ENCODE data around the gene RIOK3. TPM values are rescaled to one million over a fixed set of nuclear protein-coding genes. Genes with fewer than 3 reads are reported as not detected.

Gene RIOK3
- polyA plus RNA-seq, 1 experiment: 30.9 TPM

GRCh38 chr18:23412351-23412964, 40.6 kb upstream of the RIOK3 start:
- Histone ChIP-seq H3K4me3 (ENCODE audit: low read depth, low read length) (no peak overlapping the region), H3K27me3 (ENCODE audit: control insufficient read depth, insufficient read depth, low read length) (no peaks in the 10 kb centered on the region), H3K36me3 (ENCODE audit: control insufficient read depth, insufficient read depth, low read length) (no peaks in the 10 kb centered on the region)
- DNase-seq (ENCODE audit: low read depth): no peak
- no peak for TF ChIP-seq CTCF (IDR thresholded peaks at IDR 0.05; ENCODE audit: insufficient read depth, low read depth, low read length)
- ChIA-PET POLR2A (no interaction called here), CTCF (interaction anchor here (0.9 to 2.9 kb wide), 20 partner anchors 8 to 599 kb away, joined by 3 to 29 read pairs (median 5); partner anchors contain the start of gene CABLES1)

GRCh38 chr18:23415515-23415914, 37.6 kb upstream of the RIOK3 start:
- no peak for TF ChIP-seq CTCF (IDR thresholded peaks at IDR 0.05; ENCODE audit: insufficient read depth, low read depth, low read length)
- Histone ChIP-seq H3K36me3 (ENCODE audit: control insufficient read depth, insufficient read depth, low read length) (no peaks in the 10 kb centered on the region), H3K4me3 (ENCODE audit: low read depth, low read length) (no peak overlapping the region), H3K27me3 (ENCODE audit: control insufficient read depth, insufficient read depth, low read length) (no peaks in the 10 kb centered on the region)
- no peak for DNase-seq (ENCODE audit: low read depth)
- ChIA-PET POLR2A (no interaction called here), CTCF (interaction anchor here (1.9 kb wide), 1 partner anchor 284 kb away, joined by 6 read pairs; no protein-coding TSS in a partner anchor)

DNA sequence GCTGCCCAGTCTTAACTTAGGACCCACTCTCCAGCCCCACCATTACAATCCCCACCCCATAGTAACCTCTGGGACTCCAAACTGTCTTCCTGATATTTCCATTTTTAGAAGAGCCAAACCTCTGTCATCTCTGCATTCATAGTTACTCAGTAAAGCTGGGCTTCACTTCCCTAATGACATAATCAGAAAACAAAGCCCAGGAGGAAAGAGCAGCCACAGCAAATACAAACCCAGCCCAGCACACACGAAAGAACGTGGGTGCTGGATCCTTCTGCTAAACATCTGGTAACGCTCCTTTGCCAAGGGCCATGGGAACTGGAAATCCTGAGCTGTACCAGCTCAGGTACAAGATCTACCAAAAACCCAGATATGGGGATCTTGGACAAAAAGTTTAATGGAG, 36.8 kb upstream of the RIOK3 start:
- TF ChIP-seq CTCF (IDR thresholded peaks at IDR 0.05; ENCODE audit: insufficient read depth, low read depth, low read length): no peak
- Histone ChIP-seq H3K27me3 (ENCODE audit: control insufficient read depth, insufficient read depth, low read length) (no peaks in the 10 kb centered on the region), H3K4me3 (ENCODE audit: low read depth, low read length) (no peak overlapping the region), H3K36me3 (ENCODE audit: control insufficient read depth, insufficient read depth, low read length) (no peaks in the 10 kb centered on the region)
- DNase-seq (ENCODE audit: low read depth): no peak
- CTCF ChIA-PET: interaction anchor here (0.7 to 1.9 kb wide), 4 partner anchors 9 to 384 kb away, joined by 3 to 6 read pairs (median 3); no protein-coding TSS in a partner anchor
- POLR2A ChIA-PET: no interaction called here

GRCh38 chr18:23421277-23421676, 31.8 kb upstream of the RIOK3 start:
- ChIA-PET CTCF (no interaction called here), POLR2A (interaction anchor here (0.7 kb wide), 1 partner anchor 16 kb away, joined by 6 read pairs; a partner anchor contains a TSS)
- no peaks in the 10 kb centered on the region for H3K36me3 ChIP-seq (ENCODE audit: control insufficient read depth, insufficient read depth, low read length)
- no peak for DNase-seq (ENCODE audit: low read depth)
- no peak overlapping the region for H3K4me3 ChIP-seq (ENCODE audit: low read depth, low read length)
- TF ChIP-seq CTCF (IDR thresholded peaks at IDR 0.05; ENCODE audit: insufficient read depth, low read depth, low read length): no peak
- H3K27me3 ChIP-seq (ENCODE audit: control insufficient read depth, insufficient read depth, low read length): no peaks in the 10 kb centered on the region

DNA sequence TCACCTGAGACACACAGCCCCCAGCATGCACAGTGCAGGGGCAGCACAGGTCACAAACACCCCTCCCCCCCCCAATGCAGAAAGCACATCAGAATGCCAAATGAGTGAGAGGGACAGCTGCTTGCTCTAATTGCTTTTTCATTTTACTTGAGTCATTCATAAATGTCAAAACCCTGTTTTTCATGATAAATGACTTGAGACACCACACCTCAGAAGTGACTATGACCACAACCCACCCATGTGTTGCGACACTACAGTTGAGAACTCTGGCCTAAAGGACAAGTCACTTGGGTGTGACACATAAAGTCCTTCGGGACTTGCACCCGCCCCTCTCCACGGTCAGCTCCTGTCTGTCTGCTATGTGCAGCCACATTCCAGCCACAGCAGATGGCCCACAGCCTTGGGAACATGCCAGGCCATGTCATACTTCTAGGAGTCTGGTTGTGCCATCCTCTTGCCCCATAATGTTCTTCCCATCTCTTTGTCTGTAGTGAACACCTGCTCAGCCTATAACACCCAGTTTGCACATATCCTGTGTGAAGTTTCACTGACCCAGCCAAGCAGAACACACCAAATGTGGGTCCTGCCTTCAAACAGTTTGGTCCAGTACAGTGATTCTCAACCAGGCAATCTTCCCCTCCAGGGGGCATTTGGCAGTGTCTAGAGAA, 30.2 kb upstream of the RIOK3 start:
- H3K4me3 ChIP-seq (ENCODE audit: low read depth, low read length): no peak overlapping the region
- DNase-seq (ENCODE audit: low read depth): peak; percentile 25
- CTCF ChIA-PET: interaction anchor here (2.7 kb wide), 1 partner anchor 11 kb away, joined by 11 read pairs; no protein-coding TSS in a partner anchor
- no peak for TF ChIP-seq CTCF (IDR thresholded peaks at IDR 0.05; ENCODE audit: insufficient read depth, low read depth, low read length)
- no peaks in the 10 kb centered on the region for H3K36me3 ChIP-seq (ENCODE audit: control insufficient read depth, insufficient read depth, low read length)
- POLR2A ChIA-PET: interaction anchor here (0.6 kb wide), 1 partner anchor 1266 kb away, joined by 3 read pairs; no protein-coding TSS in a partner anchor
- no peaks in the 10 kb centered on the region for H3K27me3 ChIP-seq (ENCODE audit: control insufficient read depth, insufficient read depth, low read length)

Measured in BJ (cell line).